Glutamatergic neuron (in vitro differentiated cells): ENCODE results near the gene CTPS2. TPM values are rescaled to one million over a fixed set of nuclear protein-coding genes. Genes with fewer than 3 reads are reported as not detected.
"Not testable (repeated sequence)": the region's sequence is repeated elsewhere in the genome, so short reads cannot be mapped to it uniquely, and the experiment has no call there.

Experiments
- DNase-seq: peaks from one replicate; pipeline ENCODE4 v3.0.0; 2022
- H3K27ac Mint-ChIP-seq: one replicate; pipeline ENCODE4 v1.8.0; 2020; ENCODE audit warnings: mild to moderate bottlenecking, mixed read lengths, inconsistent platforms; ENCODE audit not compliant: unreplicated experiment
- H3K27me3 Mint-ChIP-seq: one replicate; pipeline ENCODE4 v1.8.0; 2020; ENCODE audit warnings: mild to moderate bottlenecking, moderate library complexity, mixed read lengths, inconsistent platforms; ENCODE audit not compliant: unreplicated experiment
- H3K36me3 Mint-ChIP-seq: one replicate; pipeline ENCODE4 v1.8.0; 2020; ENCODE audit warnings: mild to moderate bottlenecking, mixed read lengths, inconsistent platforms; ENCODE audit not compliant: unreplicated experiment
- H3K4me1 Mint-ChIP-seq: one replicate; pipeline ENCODE4 v1.8.0; 2020; ENCODE audit warnings: mild to moderate bottlenecking, low read depth, mixed read lengths, inconsistent platforms; ENCODE audit not compliant: unreplicated experiment
- H3K4me3 Mint-ChIP-seq: one replicate; pipeline ENCODE4 v1.8.0; 2020; ENCODE audit warnings: mild to moderate bottlenecking, mixed read lengths, inconsistent platforms; ENCODE audit not compliant: unreplicated experiment
- H3K9me3 Mint-ChIP-seq: one replicate; pipeline ENCODE4 v1.8.0; 2020; ENCODE audit warnings: mild to moderate bottlenecking, moderate library complexity, mixed read lengths, inconsistent platforms; ENCODE audit not compliant: unreplicated experiment
- total RNA-seq: library from RNA; stranded (reverse); fragmentation: NEBNext Ultra II Directional; extraction: Animal tissue kit (Norgen Biotek cat#: 25700); gene quantifications from one replicate; pipeline ENCODE4 v1.2.1, GENCODE V29; 2021; ENCODE audit not compliant: unreplicated experiment
- TF ChIP-seq, protein P1 (sequence below): fragments of 200-600 bp; sonication (generic); IDR thresholded peaks from one replicate; pipeline ENCODE4 v1.5.0; 2021; ENCODE audit not compliant: partially characterized antibody, unreplicated experiment

Gene CTPS2
- total RNA-seq, 1 donor from 2014 or later, result 29.0 TPM

DNA sequence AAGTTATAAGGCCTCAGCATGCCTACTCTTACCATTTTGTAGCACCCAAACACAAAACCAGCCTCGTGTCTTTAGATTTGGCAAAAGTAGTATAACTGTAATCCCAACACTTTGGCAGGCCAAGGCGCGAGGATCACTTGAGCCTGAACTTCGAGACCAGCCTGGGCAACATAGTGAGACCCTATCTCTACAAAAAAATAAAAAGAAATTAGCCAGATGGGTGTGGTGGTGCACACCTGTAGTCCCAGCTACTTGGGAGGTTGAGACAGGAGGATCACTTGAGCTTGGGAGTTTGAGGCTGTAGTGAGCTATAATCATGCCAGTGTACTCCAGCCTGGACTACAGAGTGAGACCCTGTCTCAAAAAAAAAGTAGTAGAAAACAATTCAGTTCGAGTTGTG lies 24.6 kb upstream of the CTPS2 start:
- H3K36me3 Mint-ChIP-seq, result no peaks in the 10 kb centered on the region
- no peak for DNase-seq
- H3K27ac Mint-ChIP-seq, result no peak overlapping the region
- no peaks in the 10 kb centered on the region for H3K27me3 Mint-ChIP-seq
- no peaks in the 10 kb centered on the region for H3K9me3 Mint-ChIP-seq
- no peak overlapping the region for H3K4me3 Mint-ChIP-seq
- TF ChIP-seq, protein P1, sequence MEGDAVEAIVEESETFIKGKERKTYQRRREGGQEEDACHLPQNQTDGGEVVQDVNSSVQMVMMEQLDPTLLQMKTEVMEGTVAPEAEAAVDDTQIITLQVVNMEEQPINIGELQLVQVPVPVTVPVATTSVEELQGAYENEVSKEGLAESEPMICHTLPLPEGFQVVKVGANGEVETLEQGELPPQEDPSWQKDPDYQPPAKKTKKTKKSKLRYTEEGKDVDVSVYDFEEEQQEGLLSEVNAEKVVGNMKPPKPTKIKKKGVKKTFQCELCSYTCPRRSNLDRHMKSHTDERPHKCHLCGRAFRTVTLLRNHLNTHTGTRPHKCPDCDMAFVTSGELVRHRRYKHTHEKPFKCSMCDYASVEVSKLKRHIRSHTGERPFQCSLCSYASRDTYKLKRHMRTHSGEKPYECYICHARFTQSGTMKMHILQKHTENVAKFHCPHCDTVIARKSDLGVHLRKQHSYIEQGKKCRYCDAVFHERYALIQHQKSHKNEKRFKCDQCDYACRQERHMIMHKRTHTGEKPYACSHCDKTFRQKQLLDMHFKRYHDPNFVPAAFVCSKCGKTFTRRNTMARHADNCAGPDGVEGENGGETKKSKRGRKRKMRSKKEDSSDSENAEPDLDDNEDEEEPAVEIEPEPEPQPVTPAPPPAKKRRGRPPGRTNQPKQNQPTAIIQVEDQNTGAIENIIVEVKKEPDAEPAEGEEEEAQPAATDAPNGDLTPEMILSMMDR, result no peak
- no peaks in the 10 kb centered on the region for H3K4me1 Mint-ChIP-seq

DNA sequence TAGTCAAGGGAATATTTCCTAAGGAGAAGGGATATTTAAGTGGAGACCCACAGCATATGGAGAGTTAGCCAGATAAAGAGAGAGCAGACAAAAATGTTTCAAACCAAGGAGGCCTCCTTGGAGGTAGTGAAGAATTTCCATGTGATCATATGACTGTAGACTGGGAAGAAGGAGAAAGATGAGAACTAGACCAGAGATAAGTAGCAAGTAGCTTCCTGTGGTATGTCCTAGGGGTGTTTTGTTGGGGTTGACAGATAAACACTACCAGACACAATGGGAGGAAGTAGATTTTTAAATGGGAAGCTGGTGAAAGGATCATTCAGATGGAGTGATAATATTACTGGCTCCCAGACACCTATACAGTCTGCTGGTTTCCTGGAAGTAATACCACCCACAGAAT lies 20.5 kb upstream of the CTPS2 start:
- Mint-ChIP-seq H3K36me3 (no peaks in the 10 kb centered on the region), H3K27ac (no peak overlapping the region), H3K4me1 (no peaks in the 10 kb centered on the region), H3K4me3 (no peak overlapping the region), H3K27me3 (no peaks in the 10 kb centered on the region), H3K9me3 (no peaks in the 10 kb centered on the region)
- no peak for DNase-seq
- TF ChIP-seq, protein P1, result no peak

DNA sequence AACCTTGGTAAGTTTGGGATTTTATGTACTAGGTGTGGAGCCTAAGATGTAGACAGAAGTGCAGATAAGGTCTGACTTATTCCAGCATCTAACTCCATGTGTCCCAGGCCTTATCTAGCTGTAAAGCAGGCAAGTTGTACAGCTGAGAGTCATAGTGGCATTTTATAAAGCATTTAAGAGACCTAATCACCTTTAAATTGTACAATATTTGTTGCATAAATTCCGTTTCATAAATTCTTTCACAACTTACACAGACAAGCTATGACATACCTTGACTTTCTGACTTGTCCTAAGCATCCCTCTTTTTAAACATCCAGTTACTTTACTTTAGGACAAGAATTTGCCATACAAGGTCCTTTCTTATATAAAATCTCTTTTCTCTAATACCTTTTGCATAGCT lies 18.0 kb upstream of the CTPS2 start:
- Mint-ChIP-seq H3K4me3 (no peak overlapping the region), H3K36me3 (no peaks in the 10 kb centered on the region), H3K27me3 (no peaks in the 10 kb centered on the region), H3K4me1 (peaks cover 4% of the 10 kb centered on the region), H3K27ac (no peak overlapping the region), H3K9me3 (no peaks in the 10 kb centered on the region)
- TF ChIP-seq, protein P1, result no peak
- DNase-seq, result no peak

DNA sequence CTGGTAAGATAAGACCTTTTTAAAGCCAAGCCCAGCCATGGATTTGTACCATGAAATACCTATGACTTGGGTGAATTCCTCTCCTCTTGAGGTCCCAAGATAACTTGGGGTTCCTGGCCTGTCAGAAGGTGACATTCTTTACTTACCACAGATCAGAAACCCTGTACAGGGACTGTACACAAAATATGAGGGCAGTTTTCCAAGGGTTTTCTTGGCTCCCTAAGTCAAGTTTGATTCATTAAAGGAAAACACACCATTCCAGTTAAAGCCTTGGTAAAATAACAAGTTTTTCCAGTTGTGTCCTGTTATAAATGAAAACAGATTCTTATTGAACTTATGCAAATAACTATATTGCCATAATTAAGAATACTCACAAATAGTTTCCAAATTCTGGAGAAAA lies 15.2 kb upstream of the CTPS2 start:
- H3K9me3 Mint-ChIP-seq, result no peaks in the 10 kb centered on the region
- peaks cover 5% of the 10 kb centered on the region for H3K4me1 Mint-ChIP-seq
- no peak overlapping the region for H3K27ac Mint-ChIP-seq
- TF ChIP-seq, protein P1, result no peak
- H3K36me3 Mint-ChIP-seq, result no peaks in the 10 kb centered on the region
- no peaks in the 10 kb centered on the region for H3K27me3 Mint-ChIP-seq
- DNase-seq, result no peak
- no peak overlapping the region for H3K4me3 Mint-ChIP-seq

DNA sequence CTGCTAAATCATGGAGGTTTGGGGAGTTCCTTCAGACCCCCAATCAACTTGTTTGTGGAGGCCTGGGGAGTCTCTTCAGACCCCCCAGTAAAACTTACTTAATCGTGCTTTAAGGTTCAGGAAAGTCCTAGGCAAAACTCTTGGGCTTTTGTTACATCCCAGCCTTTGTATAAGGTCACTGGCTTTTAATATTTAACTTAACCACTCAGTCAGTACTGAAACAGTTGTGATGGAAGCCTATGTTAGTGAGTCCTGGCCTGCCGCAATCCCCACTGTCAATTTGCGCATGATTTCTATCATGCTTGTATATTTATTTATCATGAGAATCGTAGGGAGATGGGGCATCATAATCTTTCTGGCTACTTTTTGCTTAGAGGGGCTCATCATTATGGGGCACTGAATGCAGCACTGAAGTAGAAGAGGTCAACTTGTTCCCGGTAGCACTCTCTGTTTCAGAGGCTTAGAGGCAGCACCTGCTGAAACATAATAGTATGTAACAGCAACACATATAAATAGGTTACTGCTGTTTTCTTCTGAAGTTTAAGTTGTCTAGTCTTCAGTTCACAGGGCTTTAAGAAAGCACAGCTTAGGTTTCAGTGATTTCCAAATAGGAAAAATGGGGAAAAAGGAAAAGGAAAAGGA lies 14.0 kb upstream of the CTPS2 start:
- H3K4me1 Mint-ChIP-seq, H3K4me3 Mint-ChIP-seq, DNase-seq, H3K27ac Mint-ChIP-seq, H3K9me3 Mint-ChIP-seq, H3K27me3 Mint-ChIP-seq, H3K36me3 Mint-ChIP-seq: not testable (repeated sequence)
